IgD-negative memory B cell (primary cell): ENCODE results near the gene KIAA1549. TPM values are rescaled to one million over a fixed set of nuclear protein-coding genes. Genes with fewer than 3 reads are reported as not detected.
"Not testable (repeated sequence)": the region's sequence is repeated elsewhere in the genome, so short reads cannot be mapped to it uniquely, and the experiment has no call there.

Experiments used
- H3K27ac Mint-ChIP-seq, 3 donors: one replicate each; pipeline ENCODE4 v1.8.0; 2020 to 2022; ENCODE audit warnings: mild to moderate bottlenecking in 3 of 3, mixed read lengths in 3 of 3, moderate library complexity in 1 of 3
- H3K27me3 Mint-ChIP-seq: one replicate; pipeline ENCODE4 v1.8.0; 2021; ENCODE audit warnings: mixed read lengths
- H3K36me3 Mint-ChIP-seq: one replicate; pipeline ENCODE4 v1.8.0; 2020; ENCODE audit warnings: mild to moderate bottlenecking, mixed read lengths
- H3K4me1 Mint-ChIP-seq, 3 donors: one replicate each; pipeline ENCODE4 v1.8.0; 2020 to 2022; ENCODE audit warnings: mixed read lengths in 3 of 3, mild to moderate bottlenecking in 1 of 3
- H3K4me3 Mint-ChIP-seq, 4 donors: one replicate each; pipeline ENCODE4 v1.8.0; 2020 to 2022; ENCODE audit warnings: mild to moderate bottlenecking in 4 of 4, mixed read lengths in 4 of 4, moderate library complexity in 3 of 4
- H3K9me3 Mint-ChIP-seq, 3 donors: one replicate each; pipeline ENCODE4 v1.8.0; 2020 to 2021; ENCODE audit warnings: mixed read lengths in 3 of 3, mild to moderate bottlenecking in 1 of 3
- polyA plus RNA-seq: library from polyadenylated mRNA; unstranded; fragments of 300-500 nt; fragmentation: Illumina TruSeq; gene quantifications from one replicate; pipeline ENCODE4 v1.2.3, GENCODE V29; 2021

The KIAA1549 gene
- polyA plus RNA-seq, 1 donor from 2014 or later = not detected

DNA sequence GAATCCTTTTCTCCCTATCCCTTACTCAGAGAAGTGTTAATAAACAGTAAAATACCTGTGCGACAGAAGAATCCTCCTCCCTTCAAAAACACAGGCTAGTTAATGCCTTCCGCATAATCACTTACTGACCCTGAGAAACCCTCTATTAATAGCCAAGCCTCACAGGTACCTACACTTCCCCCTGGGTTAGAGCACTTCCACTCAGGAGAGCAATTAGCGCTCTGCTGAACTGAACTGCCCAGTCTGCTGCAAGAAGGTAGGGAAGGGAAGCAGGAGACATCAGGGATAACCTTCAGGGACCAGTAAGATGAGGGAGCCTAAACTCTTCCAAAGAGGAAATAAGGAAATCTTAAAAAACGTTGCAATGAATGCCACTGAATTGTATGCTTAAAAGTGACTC lies 39.6 kb downstream of the KIAA1549 start:
- Mint-ChIP-seq H3K4me3 (no peak overlapping the region), H3K4me1 (no peaks in the 10 kb centered on the region), H3K9me3 (no peaks in the 10 kb centered on the region), H3K36me3 (no peaks in the 10 kb centered on the region), H3K27me3 (peaks cover 5% of the 10 kb centered on the region), H3K27ac (no peak overlapping the region)

DNA sequence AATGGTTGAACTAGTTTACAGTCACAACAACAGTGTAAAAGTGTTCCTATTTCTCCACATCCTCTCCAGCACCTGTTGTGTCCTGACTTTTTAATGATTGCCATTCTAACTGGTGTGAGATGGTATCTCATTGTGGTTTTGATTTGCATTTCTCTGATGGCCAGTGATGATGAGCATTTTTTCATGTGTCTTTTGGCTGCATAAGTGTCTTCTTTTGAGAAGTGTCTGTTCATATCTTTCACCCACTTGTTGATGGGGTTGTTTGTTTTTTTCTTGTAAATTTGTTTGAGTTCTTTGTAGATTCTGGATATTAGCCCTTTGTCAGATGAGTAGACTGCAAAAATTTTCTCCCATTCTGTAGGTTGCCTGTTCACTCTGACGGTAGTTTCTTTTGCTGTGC lies 40.6 kb downstream of the KIAA1549 start:
- not testable (repeated sequence) for H3K27ac Mint-ChIP-seq, H3K9me3 Mint-ChIP-seq, H3K27me3 Mint-ChIP-seq, H3K4me3 Mint-ChIP-seq, H3K4me1 Mint-ChIP-seq, H3K36me3 Mint-ChIP-seq

DNA sequence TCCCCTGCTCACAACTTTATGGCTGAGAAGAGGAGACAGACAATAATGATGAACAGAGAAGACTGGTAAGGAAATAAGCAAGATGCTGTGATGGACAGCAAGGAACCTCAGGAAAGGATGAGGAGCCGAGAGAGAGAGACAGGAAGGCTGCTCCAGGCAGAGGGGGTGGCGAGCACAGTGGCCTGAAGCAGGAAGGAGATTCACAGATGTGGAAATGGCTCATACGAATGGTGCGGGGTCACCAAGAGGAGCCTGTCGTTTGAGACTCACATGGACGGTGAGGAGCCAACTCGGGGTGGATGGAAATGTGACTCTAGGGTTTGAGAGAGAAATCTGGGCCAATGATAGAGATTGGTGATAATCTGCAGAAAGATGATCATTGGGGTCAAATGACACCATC lies 43.7 kb downstream of the KIAA1549 start:
- Mint-ChIP-seq H3K27me3 (peaks cover 3% of the 10 kb centered on the region), H3K27ac (no peak overlapping the region), H3K4me3 (no peak overlapping the region), H3K4me1 (no peaks in the 10 kb centered on the region), H3K9me3 (no peaks in the 10 kb centered on the region), H3K36me3 (no peaks in the 10 kb centered on the region)

DNA sequence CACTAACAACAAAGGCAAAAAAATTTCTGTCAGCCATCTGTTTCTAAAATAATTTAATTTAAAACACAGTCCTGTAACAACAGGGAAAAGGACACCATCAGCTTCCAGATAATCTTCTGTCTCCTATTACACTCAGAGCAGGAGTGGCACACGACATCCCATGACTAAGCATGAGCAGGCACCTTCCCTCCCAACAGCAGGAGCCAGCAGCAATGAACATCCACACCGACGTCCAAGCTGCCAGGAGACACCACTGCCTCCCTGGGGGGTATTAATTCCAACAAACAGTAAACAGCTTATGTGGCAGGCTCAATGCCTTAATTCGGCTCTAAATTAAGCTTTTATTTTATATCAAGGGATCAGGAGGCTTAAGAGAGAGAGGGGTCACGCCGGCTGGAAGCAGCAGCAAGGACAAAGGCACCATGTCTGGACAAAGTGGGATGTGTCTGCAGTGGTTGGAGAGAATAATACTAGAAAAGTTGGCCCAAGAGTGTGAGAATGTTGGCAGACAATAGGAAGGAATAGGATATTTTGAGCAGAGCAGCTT lies 45.7 kb downstream of the KIAA1549 start:
- Mint-ChIP-seq H3K9me3 (no peaks in the 10 kb centered on the region), H3K27ac (no peak overlapping the region)

DNA sequence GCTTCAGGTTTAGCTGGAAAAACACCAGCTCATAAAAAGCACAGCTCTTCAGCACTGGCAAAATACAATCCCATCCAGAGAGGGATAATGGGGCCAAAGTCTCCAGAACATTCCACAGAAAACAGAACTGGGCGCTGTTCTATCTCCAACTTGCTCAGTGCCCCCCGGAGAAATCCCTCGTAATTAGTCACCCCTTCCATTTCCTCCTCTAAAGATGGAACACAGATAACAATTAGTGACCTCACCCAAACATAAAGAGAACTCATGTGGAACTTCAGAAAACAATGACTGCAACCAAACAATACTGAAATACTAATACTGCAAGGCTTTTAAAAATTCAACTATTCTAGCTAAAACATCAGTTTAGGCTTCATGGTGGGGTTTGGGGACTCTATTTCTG lies 46.3 kb downstream of the KIAA1549 start:
- peaks cover 1% of the 10 kb centered on the region for H3K36me3 Mint-ChIP-seq
- no peaks in the 10 kb centered on the region for H3K9me3 Mint-ChIP-seq
- no peaks in the 10 kb centered on the region for H3K4me1 Mint-ChIP-seq
- H3K27ac Mint-ChIP-seq = no peak overlapping the region
- H3K4me3 Mint-ChIP-seq = no peak overlapping the region
- no peaks in the 10 kb centered on the region for H3K27me3 Mint-ChIP-seq

More for the DNA sequence above, 45.7 kb downstream of the KIAA1549 start:
- Mint-ChIP-seq H3K4me1 (no peaks in the 10 kb centered on the region), H3K4me3 (no peak overlapping the region), H3K36me3 (peaks cover 1% of the 10 kb centered on the region), H3K27me3 (no peaks in the 10 kb centered on the region)

DNA sequence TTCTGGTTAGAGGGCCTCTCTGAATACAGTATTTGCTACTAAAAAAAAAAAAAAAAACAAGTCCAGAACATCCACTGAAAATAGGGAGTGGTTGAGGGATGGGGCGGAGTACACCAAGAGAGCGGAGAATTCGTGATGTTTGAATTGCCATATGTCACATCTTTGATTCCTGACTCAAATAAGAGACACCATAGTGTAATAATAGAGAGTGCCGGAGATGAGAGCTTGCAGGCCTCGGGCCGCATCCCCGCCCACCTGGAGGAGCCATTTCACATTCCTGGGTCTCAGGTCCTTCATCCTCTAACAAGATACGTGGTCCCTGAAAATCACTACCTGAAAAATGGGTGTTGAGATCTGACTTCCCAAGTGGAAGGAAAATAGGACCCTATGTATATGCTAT lies 46.8 kb downstream of the KIAA1549 start:
- Mint-ChIP-seq H3K36me3 (peaks cover 1% of the 10 kb centered on the region), H3K27me3 (no peaks in the 10 kb centered on the region), H3K4me3 (no peak overlapping the region), H3K4me1 (no peaks in the 10 kb centered on the region), H3K9me3 (no peaks in the 10 kb centered on the region), H3K27ac (peak overlapping the region in 1 of 3 donors; percentile 43)

DNA sequence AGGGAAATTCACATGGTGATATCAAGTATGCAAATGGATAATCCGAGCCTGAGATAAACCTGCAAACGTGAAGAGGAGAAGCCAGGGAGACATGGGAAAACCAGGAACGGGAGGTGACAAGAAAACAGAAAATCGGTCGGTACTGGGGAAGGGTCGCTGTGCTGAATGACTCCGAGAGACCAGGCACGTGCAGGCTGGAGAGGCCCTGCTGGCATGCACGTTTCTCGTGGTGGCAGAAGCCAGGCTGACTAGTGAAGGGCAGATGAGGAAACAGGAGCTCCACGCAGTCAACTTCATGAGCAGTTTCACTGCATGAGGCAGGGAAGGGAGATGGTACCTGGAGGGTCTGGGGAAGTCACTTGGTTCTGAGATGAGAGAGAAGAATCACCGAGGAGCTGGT lies 48.3 kb downstream of the KIAA1549 start:
- Mint-ChIP-seq H3K9me3 (no peaks in the 10 kb centered on the region), H3K4me1 (no peaks in the 10 kb centered on the region), H3K4me3 (no peak overlapping the region), H3K27ac (no peak overlapping the region), H3K36me3 (peaks cover 1% of the 10 kb centered on the region), H3K27me3 (no peaks in the 10 kb centered on the region)

GRCh38 chr7:138932427-138932826 lies 48.8 kb downstream of the KIAA1549 start:
- peaks cover 0 to 2% (median 0%) of the 10 kb centered on the region in 3 donors for H3K4me1 Mint-ChIP-seq
- no peak overlapping the region for H3K27ac Mint-ChIP-seq
- H3K36me3 Mint-ChIP-seq = peaks cover 1% of the 10 kb centered on the region
- H3K27me3 Mint-ChIP-seq = no peaks in the 10 kb centered on the region
- no peaks in the 10 kb centered on the region for H3K9me3 Mint-ChIP-seq
- no peak overlapping the region for H3K4me3 Mint-ChIP-seq

GRCh38 chr7:138929969-138930368 lies 51.2 kb downstream of the KIAA1549 start:
- Mint-ChIP-seq H3K4me3 (no peak overlapping the region), H3K36me3 (peaks cover 1% of the 10 kb centered on the region), H3K27me3 (no peaks in the 10 kb centered on the region), H3K4me1 (peaks cover 0 to 2% (median 0%) of the 10 kb centered on the region in 3 donors), H3K9me3 (no peaks in the 10 kb centered on the region), H3K27ac (no peak overlapping the region)

DNA sequence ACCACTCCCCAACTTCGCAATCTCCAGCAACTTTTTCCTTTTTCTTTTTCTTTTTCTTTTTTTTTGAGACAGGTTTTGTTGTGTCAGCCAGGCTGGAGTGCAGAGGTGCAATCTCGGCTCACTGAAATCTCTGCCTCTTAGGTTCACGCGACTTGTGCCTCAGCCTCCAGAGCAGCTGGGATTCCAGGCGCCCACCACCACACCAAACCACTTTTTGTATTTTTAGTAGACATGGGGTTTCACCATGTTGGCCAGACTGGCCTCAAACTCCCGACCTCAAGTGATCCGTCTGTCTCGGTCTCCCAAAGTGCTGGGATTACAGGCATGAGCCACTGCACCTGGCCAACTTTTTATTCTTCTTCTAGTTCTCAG lies 55.0 kb downstream of the KIAA1549 start:
- H3K36me3 Mint-ChIP-seq = peaks cover under 1% of the 10 kb centered on the region
- H3K27me3 Mint-ChIP-seq = no peaks in the 10 kb centered on the region
- peaks cover 0 to 5% (median 0%) of the 10 kb centered on the region in 3 donors for H3K9me3 Mint-ChIP-seq
- no peak overlapping the region for H3K4me3 Mint-ChIP-seq
- H3K27ac Mint-ChIP-seq = peak overlapping the region in 1 of 3 donors; percentile 72
- peaks cover 0 to 2% (median 1%) of the 10 kb centered on the region in 3 donors for H3K4me1 Mint-ChIP-seq

DNA sequence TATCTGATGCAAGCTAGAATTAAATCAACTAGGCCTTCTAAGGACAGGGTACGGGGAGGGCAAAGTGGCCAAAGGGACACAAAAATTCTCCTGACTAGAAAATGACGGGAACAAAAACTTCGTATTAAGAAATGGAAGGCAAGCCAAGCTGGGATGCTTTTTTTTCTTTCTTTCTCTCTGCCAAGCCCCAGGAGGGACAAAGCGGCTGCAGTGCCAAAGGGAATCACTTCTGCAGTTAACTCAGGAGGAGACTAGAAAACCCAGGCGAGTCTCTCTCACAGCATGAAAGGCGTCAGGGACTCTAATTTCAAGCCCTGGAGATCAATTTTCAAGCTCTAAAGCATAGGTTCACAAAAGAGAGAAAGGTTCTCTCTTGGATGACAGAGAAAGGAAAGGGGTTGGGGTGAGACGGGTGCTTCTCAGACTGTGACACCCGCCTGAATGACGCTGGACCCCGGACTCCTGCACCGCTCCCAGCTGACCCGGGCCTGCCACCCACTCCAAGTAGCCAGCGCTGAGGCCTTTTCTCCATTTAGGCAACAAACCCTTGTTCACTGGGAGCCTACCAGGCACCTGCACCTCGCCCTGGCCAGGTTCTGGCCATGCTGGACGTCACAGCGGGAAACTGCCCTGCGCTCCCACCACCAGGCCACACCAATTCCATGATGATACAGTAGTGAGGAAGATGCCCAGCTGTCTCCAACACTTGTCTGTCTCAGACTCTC lies 56.5 kb downstream of the KIAA1549 start:
- peaks cover 0 to 2% (median 1%) of the 10 kb centered on the region in 3 donors for H3K4me1 Mint-ChIP-seq
- H3K4me3 Mint-ChIP-seq = no peak overlapping the region
- no peak overlapping the region for H3K27ac Mint-ChIP-seq
- no peaks in the 10 kb centered on the region for H3K36me3 Mint-ChIP-seq
- H3K27me3 Mint-ChIP-seq = no peaks in the 10 kb centered on the region
- peaks cover 0 to 5% (median 0%) of the 10 kb centered on the region in 3 donors for H3K9me3 Mint-ChIP-seq

DNA sequence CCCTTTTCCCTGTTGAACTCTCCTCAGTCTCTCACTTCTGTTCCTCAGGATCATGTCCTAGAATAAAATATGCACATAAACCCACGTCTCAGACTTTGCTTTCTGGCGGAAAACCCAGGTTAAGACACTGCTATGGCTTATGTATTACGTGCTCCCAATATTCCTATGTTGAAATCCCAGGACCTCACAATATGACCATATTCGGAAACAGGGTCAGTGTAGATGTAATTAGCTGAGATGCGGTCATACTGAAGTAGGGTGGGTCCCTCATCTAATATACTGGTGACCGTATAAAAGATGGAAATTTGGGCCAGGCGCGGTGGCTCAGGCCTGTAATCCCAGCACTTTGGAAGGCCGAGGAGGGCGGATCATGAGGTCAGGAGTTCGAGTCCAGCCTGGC lies 59.9 kb downstream of the KIAA1549 start:
- H3K9me3 Mint-ChIP-seq = peaks cover 0 to 5% (median 0%) of the 10 kb centered on the region in 3 donors
- no peaks in the 10 kb centered on the region for H3K36me3 Mint-ChIP-seq
- peaks cover 1% of the 10 kb centered on the region for H3K27me3 Mint-ChIP-seq
- H3K27ac Mint-ChIP-seq = no peak overlapping the region
- no peak overlapping the region for H3K4me3 Mint-ChIP-seq
- H3K4me1 Mint-ChIP-seq = peaks cover 0 to 1% (median 0%) of the 10 kb centered on the region in 3 donors

- H3K36me3 Mint-ChIP-seq = no peaks in the 10 kb centered on the region
- H3K27me3 Mint-ChIP-seq = peaks cover 3% of the 10 kb centered on the region
- H3K4me1 Mint-ChIP-seq = peaks cover 0 to 1% (median 0%) of the 10 kb centered on the region in 3 donors
- peaks cover 0 to 5% (median 0%) of the 10 kb centered on the region in 3 donors for H3K9me3 Mint-ChIP-seq
- no peak overlapping the region for H3K27ac Mint-ChIP-seq
- no peak overlapping the region for H3K4me3 Mint-ChIP-seq
Observed at GRCh38 chr7:138919911-138920310, 61.3 kb downstream of the KIAA1549 start.

DNA sequence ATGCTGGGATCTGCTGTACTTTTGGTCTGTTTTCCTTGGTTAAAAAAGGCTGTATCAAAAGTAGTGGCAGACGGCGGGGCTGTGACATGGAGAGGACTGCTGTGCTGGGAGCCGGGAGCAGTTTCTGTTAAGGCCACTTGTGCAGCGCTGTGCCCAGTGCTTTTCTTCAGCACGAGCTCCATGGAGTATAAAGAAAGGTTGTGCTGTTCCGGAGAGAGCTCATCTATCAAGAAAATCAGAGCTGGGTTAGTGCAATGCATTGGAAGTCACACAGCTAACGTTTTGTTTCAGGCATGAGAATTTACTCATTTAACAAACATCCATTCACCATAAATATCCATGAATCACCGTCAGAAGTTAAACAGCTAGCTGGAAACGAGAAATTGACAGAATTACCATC lies 62.0 kb downstream of the KIAA1549 start:
- Mint-ChIP-seq H3K36me3 (no peaks in the 10 kb centered on the region), H3K4me3 (no peak overlapping the region), H3K4me1 (peaks cover 0 to 1% (median 0%) of the 10 kb centered on the region in 3 donors), H3K27ac (no peak overlapping the region), H3K9me3 (peaks cover 0 to 5% (median 0%) of the 10 kb centered on the region in 3 donors), H3K27me3 (peaks cover 3% of the 10 kb centered on the region)

DNA sequence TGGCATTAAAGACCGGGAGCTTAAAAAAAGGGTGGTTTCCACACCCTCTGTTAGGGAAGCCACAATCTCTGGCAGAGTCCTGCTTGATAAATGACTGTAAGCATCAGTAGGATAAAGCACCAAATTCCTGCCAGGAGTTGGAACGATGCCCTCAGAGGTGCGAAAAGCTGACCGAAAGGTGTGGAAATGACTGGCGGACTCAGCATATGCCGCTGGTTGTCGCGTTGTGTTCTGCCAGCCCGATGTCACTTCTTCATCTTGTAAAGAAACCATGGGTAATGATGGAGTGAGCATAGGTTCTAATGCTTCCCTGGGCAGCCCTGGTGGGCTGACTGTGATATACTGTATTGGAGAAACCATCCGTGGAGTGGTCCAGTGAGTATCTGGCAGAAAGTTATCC lies 62.4 kb downstream of the KIAA1549 start:
- no peak overlapping the region for H3K27ac Mint-ChIP-seq
- no peaks in the 10 kb centered on the region for H3K36me3 Mint-ChIP-seq
- H3K4me1 Mint-ChIP-seq = peaks cover 0 to 1% (median 0%) of the 10 kb centered on the region in 3 donors
- peaks cover 0 to 5% (median 0%) of the 10 kb centered on the region in 3 donors for H3K9me3 Mint-ChIP-seq
- H3K4me3 Mint-ChIP-seq = no peak overlapping the region
- H3K27me3 Mint-ChIP-seq = peaks cover 3% of the 10 kb centered on the region

DNA sequence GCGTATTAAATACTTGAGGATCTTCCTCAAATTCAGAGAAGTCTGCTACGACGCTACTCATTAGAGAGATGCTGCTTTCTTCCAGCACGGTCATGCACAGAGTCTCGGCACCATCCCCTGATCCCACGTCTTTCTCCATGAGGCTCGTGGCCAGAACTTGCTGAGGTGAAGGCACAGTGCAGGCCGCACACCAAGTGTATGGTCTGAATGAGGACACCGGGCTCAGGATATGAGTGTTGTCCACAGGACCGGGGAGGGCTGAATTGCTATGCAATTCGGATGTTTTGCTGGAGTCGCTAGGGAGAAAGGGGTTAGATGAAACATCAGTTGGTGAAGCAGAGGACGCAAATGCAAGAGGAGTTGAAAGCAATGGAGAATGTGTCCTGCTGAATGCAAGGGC lies 63.0 kb downstream of the KIAA1549 start:
- no peak overlapping the region for H3K4me3 Mint-ChIP-seq
- no peaks in the 10 kb centered on the region for H3K36me3 Mint-ChIP-seq
- peaks cover 3% of the 10 kb centered on the region for H3K27me3 Mint-ChIP-seq
- H3K27ac Mint-ChIP-seq = no peak overlapping the region
- H3K9me3 Mint-ChIP-seq = peaks cover 0 to 5% (median 0%) of the 10 kb centered on the region in 3 donors
- H3K4me1 Mint-ChIP-seq = peaks cover 0 to 1% (median 0%) of the 10 kb centered on the region in 3 donors
